ENCODE data around the gene PGLYRP1. TPM values are rescaled to one million over a fixed set of nuclear protein-coding genes. Genes with fewer than 3 reads are reported as not detected.

PGLYRP1 gene
- total and polyA plus RNA-seq, 2 experiments from 2014 or later = not detected

GRCh38 chr19:45978156-45978555 is 44.7 kb downstream of the PGLYRP1 start:
- Histone ChIP-seq H2AFZ (no peak overlapping the region), H4K20me1 (ENCODE audit: insufficient read depth) (no peaks in the 10 kb centered on the region), H3K9me3 (ENCODE audit: low read depth) (no peaks in the 10 kb centered on the region), H3K9ac (no peak overlapping the region), H3K9me2 (ENCODE audit: insufficient read depth) (no peaks in the 10 kb centered on the region), H3K36me3 (ENCODE audit: low read depth) (no peaks in the 10 kb centered on the region), H3K4me1 (ENCODE audit: insufficient read depth) (no peaks in the 10 kb centered on the region), H3F3A (ENCODE audit: insufficient read depth) (no peaks in the 10 kb centered on the region), H3K4me2 (ENCODE audit: unreplicated experiment) (no peak overlapping the region), H3K4me3 (no peak overlapping the region), H3K27me3 (replicated peaks; ENCODE audit: insufficient read depth) (peaks cover 23% of the 10 kb centered on the region), H3K79me2 (ENCODE audit: insufficient read depth) (no peaks in the 10 kb centered on the region), H3K27ac (no peak overlapping the region)
- peak; percentile 24 for DNase-seq
- WGBS, 2 experiments (ENCODE audit: low coverage in 1 of 2, low lambda C conversion rate in 2 of 2, missing lambda C conversion rate in 2 of 2) = 72 to 75% methylated on average over 6 to 7 of the region's 7 CpGs
- TF ChIP-seq EZH2phosphoT487 (IDR thresholded peaks at IDR 0.05; ENCODE audit: insufficient read depth, low read depth) (no peak), EZH2 (IDR thresholded peaks at IDR 0.05; ENCODE audit: insufficient read depth, poor library complexity, severe bottlenecking) (no peak)
- in situ Hi-C loops (cut with MboI) = no loop called here

GRCh38 chr19:45976178-45976577 is 46.7 kb downstream of the PGLYRP1 start:
- H3K9ac ChIP-seq = no peak overlapping the region
- H3F3A ChIP-seq (ENCODE audit: insufficient read depth) = no peaks in the 10 kb centered on the region
- 19 to 23% methylated on average over 12 to 14 of the region's 14 CpGs for WGBS, 2 experiments (ENCODE audit: low coverage in 1 of 2, low lambda C conversion rate in 2 of 2, missing lambda C conversion rate in 2 of 2)
- in situ Hi-C loops (cut with MboI) = no loop called here
- no peak overlapping the region for H3K4me2 ChIP-seq (ENCODE audit: unreplicated experiment)
- no peak overlapping the region for H2AFZ ChIP-seq
- DNase-seq = peak; percentile 30
- TF ChIP-seq EZH2phosphoT487 (IDR thresholded peaks at IDR 0.05; ENCODE audit: insufficient read depth, low read depth) = no peak
- H3K36me3 ChIP-seq (ENCODE audit: low read depth) = no peaks in the 10 kb centered on the region
- H3K4me1 ChIP-seq (ENCODE audit: insufficient read depth) = no peaks in the 10 kb centered on the region
- no peak overlapping the region for H3K27ac ChIP-seq
- peaks cover 33% of the 10 kb centered on the region for H3K27me3 ChIP-seq (replicated peaks; ENCODE audit: insufficient read depth)
- H3K9me2 ChIP-seq (ENCODE audit: insufficient read depth) = no peaks in the 10 kb centered on the region
- no peak overlapping the region for H3K4me3 ChIP-seq
- no peaks in the 10 kb centered on the region for H3K9me3 ChIP-seq (ENCODE audit: low read depth)
- H4K20me1 ChIP-seq (ENCODE audit: insufficient read depth) = no peaks in the 10 kb centered on the region
- no peaks in the 10 kb centered on the region for H3K79me2 ChIP-seq (ENCODE audit: insufficient read depth)

GRCh38 chr19:45975306-45976070 is 47.4 kb downstream of the PGLYRP1 start:
- no peaks in the 10 kb centered on the region for H3K36me3 ChIP-seq (ENCODE audit: low read depth)
- in situ Hi-C loops (cut with MboI) = no loop called here
- H3K9me2 ChIP-seq (ENCODE audit: insufficient read depth) = no peaks in the 10 kb centered on the region
- no peak overlapping the region for H3K9ac ChIP-seq
- no peak for TF ChIP-seq EZH2phosphoT487 (IDR thresholded peaks at IDR 0.05; ENCODE audit: insufficient read depth, low read depth)
- TF ChIP-seq EZH2 (IDR thresholded peaks at IDR 0.05; ENCODE audit: insufficient read depth, poor library complexity, severe bottlenecking) = no peak
- H3K9me3 ChIP-seq (ENCODE audit: low read depth) = no peaks in the 10 kb centered on the region
- H4K20me1 ChIP-seq (ENCODE audit: insufficient read depth) = no peaks in the 10 kb centered on the region
- no peaks in the 10 kb centered on the region for H3K79me2 ChIP-seq (ENCODE audit: insufficient read depth)
- 63 to 77% methylated on average over 9 to 11 of the region's 11 CpGs for WGBS, 2 experiments (ENCODE audit: low coverage in 1 of 2, low lambda C conversion rate in 2 of 2, missing lambda C conversion rate in 2 of 2)
- H3F3A ChIP-seq (ENCODE audit: insufficient read depth) = no peaks in the 10 kb centered on the region
- no peak overlapping the region for H2AFZ ChIP-seq
- H3K27me3 ChIP-seq (replicated peaks; ENCODE audit: insufficient read depth) = peaks cover 35% of the 10 kb centered on the region
- no peak overlapping the region for H3K4me3 ChIP-seq
- H3K4me2 ChIP-seq (ENCODE audit: unreplicated experiment) = no peak overlapping the region
- no peaks in the 10 kb centered on the region for H3K4me1 ChIP-seq (ENCODE audit: insufficient read depth)
- H3K27ac ChIP-seq = no peak overlapping the region
- no peak for DNase-seq

- Histone ChIP-seq H3K36me3 (ENCODE audit: low read depth) (no peaks in the 10 kb centered on the region), H3K9me3 (ENCODE audit: low read depth) (no peaks in the 10 kb centered on the region), H3K4me2 (ENCODE audit: unreplicated experiment) (no peak within 1 kb of the TSS), H3K9ac (no peak within 1 kb of the TSS), H4K20me1 (ENCODE audit: insufficient read depth) (no peaks in the 10 kb centered on the region), H3K4me1 (ENCODE audit: insufficient read depth) (no peaks in the 10 kb centered on the region), H3K27ac (no peak within 1 kb of the TSS), H3K79me2 (ENCODE audit: insufficient read depth) (no peaks in the 10 kb centered on the region), H2AFZ (no peak within 1 kb of the TSS), H3F3A (ENCODE audit: insufficient read depth) (no peaks in the 10 kb centered on the region), H3K9me2 (ENCODE audit: insufficient read depth) (no peaks in the 10 kb centered on the region), H3K27me3 (replicated peaks; ENCODE audit: insufficient read depth) (peaks cover 42% of the 10 kb centered on the region), H3K4me3 (no peak within 1 kb of the TSS)
- no peak for TF ChIP-seq EZH2 (IDR thresholded peaks at IDR 0.05; ENCODE audit: insufficient read depth, poor library complexity, severe bottlenecking)
- TF ChIP-seq EZH2phosphoT487 (IDR thresholded peaks at IDR 0.05; ENCODE audit: insufficient read depth, low read depth) = no peak
- peak; percentile 62 for DNase-seq
- in situ Hi-C loops (cut with MboI) = no loop called here
- 5 to 9% methylated on average over 18 to 37 of the region's 58 CpGs for WGBS, 2 experiments (ENCODE audit: low coverage in 1 of 2, low lambda C conversion rate in 2 of 2, missing lambda C conversion rate in 2 of 2)
Measured at GRCh38 chr19:45973553-45974338, 49.1 kb downstream of the PGLYRP1 start, which contains the start of gene NOVA2. Gene NOVA2, minus strand, starts transcription at chr19:45973865. Its CDS starts 514 bp downstream, at chr19:45973351.

All from GM23248 (cell line).